ENCODE results near the gene WIPF2.

DNA sequence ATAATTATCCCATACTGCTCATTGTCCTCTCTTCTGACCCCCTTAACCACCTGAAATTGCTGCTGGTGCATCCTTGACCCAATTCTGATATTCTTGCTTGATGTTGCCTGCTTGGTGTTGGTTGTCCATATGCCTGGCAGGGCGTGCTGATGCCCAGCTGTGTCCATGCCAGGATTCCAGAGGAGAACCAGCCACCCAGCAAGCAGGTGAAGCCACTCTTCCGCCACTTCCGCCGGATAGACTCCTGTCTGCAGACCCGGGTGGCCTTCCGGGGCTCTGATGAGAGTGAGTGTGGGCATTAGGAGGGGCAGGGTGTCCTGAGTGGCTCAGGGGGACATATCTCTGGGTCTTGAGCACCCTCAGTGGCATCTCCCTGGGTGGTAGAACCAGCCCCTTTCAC lies 30.4 kb upstream of the WIPF2 start:
- TF ChIP-seq POLR2AphosphoS5 (IDR thresholded peaks at IDR 0.05; ENCODE audit: low read depth) (no peak), CREB1 (CRISPR knock-in tag; IDR thresholded peaks at IDR 0.05; ENCODE audit: low read depth) (no peak), EZH2phosphoT487 (IDR thresholded peaks at IDR 0.05; ENCODE audit: unreplicated experiment) (no peak)
- TF ChIP-seq, protein P1, sequence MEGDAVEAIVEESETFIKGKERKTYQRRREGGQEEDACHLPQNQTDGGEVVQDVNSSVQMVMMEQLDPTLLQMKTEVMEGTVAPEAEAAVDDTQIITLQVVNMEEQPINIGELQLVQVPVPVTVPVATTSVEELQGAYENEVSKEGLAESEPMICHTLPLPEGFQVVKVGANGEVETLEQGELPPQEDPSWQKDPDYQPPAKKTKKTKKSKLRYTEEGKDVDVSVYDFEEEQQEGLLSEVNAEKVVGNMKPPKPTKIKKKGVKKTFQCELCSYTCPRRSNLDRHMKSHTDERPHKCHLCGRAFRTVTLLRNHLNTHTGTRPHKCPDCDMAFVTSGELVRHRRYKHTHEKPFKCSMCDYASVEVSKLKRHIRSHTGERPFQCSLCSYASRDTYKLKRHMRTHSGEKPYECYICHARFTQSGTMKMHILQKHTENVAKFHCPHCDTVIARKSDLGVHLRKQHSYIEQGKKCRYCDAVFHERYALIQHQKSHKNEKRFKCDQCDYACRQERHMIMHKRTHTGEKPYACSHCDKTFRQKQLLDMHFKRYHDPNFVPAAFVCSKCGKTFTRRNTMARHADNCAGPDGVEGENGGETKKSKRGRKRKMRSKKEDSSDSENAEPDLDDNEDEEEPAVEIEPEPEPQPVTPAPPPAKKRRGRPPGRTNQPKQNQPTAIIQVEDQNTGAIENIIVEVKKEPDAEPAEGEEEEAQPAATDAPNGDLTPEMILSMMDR (conservative IDR thresholded peaks at IDR 0.05; ENCODE audit: low read depth in 2 of 2), result no peak
- TF ChIP-seq, protein P2, sequence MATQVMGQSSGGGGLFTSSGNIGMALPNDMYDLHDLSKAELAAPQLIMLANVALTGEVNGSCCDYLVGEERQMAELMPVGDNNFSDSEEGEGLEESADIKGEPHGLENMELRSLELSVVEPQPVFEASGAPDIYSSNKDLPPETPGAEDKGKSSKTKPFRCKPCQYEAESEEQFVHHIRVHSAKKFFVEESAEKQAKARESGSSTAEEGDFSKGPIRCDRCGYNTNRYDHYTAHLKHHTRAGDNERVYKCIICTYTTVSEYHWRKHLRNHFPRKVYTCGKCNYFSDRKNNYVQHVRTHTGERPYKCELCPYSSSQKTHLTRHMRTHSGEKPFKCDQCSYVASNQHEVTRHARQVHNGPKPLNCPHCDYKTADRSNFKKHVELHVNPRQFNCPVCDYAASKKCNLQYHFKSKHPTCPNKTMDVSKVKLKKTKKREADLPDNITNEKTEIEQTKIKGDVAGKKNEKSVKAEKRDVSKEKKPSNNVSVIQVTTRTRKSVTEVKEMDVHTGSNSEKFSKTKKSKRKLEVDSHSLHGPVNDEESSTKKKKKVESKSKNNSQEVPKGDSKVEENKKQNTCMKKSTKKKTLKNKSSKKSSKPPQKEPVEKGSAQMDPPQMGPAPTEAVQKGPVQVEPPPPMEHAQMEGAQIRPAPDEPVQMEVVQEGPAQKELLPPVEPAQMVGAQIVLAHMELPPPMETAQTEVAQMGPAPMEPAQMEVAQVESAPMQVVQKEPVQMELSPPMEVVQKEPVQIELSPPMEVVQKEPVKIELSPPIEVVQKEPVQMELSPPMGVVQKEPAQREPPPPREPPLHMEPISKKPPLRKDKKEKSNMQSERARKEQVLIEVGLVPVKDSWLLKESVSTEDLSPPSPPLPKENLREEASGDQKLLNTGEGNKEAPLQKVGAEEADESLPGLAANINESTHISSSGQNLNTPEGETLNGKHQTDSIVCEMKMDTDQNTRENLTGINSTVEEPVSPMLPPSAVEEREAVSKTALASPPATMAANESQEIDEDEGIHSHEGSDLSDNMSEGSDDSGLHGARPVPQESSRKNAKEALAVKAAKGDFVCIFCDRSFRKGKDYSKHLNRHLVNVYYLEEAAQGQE (IDR thresholded peaks at IDR 0.05; ENCODE audit: unreplicated experiment), result no peak
